Progenitor cell of endocrine pancreas (in vitro differentiated cells): ENCODE results near the gene SC5D. TPM values are rescaled to one million over a fixed set of nuclear protein-coding genes. Genes with fewer than 3 reads are reported as not detected.

Source experiments
- DNase-seq: peaks from one replicate; pipeline ENCODE4 v3.0.0; 2021; ENCODE audit warnings: low spot score; ENCODE audit not compliant: unreplicated experiment
- H3K27ac Mint-ChIP-seq: 2 replicates; pipeline ENCODE4 v1.8.0; 2021; ENCODE audit warnings: mild to moderate bottlenecking, moderate library complexity, mixed read lengths
- H3K27me3 Mint-ChIP-seq: 2 replicates; pipeline ENCODE4 v1.8.0; 2021; ENCODE audit warnings: mixed read lengths
- H3K36me3 Mint-ChIP-seq: 2 replicates; pipeline ENCODE4 v1.8.0; 2022; ENCODE audit warnings: mixed read lengths; ENCODE audit not compliant: insufficient read depth
- H3K4me1 Mint-ChIP-seq: 2 replicates; pipeline ENCODE4 v1.8.0; 2021; ENCODE audit warnings: low read depth, mixed read lengths
- H3K4me3 Mint-ChIP-seq: 2 replicates; pipeline ENCODE4 v1.8.0; 2021; ENCODE audit warnings: low read depth, mild to moderate bottlenecking, moderate library complexity, mixed read lengths
- H3K9me3 Mint-ChIP-seq: 2 replicates; pipeline ENCODE4 v1.8.0; 2021; ENCODE audit warnings: low read depth, mixed read lengths
- total RNA-seq: library from RNA; stranded (reverse); gene quantifications from 2 replicates; pipeline ENCODE4 v1.2.1, GENCODE V29; 2021
- TF ChIP-seq, protein P1 (sequence below): fragments of 200-600 bp; sonication (generic); IDR thresholded peaks from one replicate; pipeline ENCODE4 v1.5.0; 2021; ENCODE audit warnings: antibody characterized with exemption, mild to moderate bottlenecking; ENCODE audit not compliant: unreplicated experiment

SC5D gene
- total RNA-seq, 1 donor from 2014 or later: 58.7 TPM

DNA sequence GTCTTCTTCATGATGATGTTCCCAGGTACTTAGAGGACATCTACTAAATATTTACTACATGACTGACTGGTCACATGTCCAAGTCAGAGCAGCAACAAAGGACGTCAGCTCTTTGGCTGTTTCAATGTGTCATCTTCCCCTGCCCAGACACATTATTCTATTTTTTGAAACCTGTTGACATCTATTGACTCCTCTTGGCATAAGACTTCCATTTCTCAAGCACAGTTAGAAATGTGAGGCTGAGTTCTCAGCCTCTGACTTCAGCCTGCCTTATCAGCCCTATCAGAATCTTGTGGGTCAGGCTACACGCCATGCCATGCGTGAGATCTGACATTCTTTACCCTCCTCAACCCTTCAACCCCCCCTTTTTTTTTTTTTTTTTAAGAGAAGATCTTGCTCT lies 63.8 kb downstream of the SC5D start:
- Mint-ChIP-seq H3K4me1 (peaks cover 3% of the 10 kb centered on the region), H3K27ac (no peak overlapping the region), H3K4me3 (no peak overlapping the region), H3K27me3 (peaks cover 3% of the 10 kb centered on the region), H3K36me3 (no peaks in the 10 kb centered on the region), H3K9me3 (no peaks in the 10 kb centered on the region)
- TF ChIP-seq, protein P1, sequence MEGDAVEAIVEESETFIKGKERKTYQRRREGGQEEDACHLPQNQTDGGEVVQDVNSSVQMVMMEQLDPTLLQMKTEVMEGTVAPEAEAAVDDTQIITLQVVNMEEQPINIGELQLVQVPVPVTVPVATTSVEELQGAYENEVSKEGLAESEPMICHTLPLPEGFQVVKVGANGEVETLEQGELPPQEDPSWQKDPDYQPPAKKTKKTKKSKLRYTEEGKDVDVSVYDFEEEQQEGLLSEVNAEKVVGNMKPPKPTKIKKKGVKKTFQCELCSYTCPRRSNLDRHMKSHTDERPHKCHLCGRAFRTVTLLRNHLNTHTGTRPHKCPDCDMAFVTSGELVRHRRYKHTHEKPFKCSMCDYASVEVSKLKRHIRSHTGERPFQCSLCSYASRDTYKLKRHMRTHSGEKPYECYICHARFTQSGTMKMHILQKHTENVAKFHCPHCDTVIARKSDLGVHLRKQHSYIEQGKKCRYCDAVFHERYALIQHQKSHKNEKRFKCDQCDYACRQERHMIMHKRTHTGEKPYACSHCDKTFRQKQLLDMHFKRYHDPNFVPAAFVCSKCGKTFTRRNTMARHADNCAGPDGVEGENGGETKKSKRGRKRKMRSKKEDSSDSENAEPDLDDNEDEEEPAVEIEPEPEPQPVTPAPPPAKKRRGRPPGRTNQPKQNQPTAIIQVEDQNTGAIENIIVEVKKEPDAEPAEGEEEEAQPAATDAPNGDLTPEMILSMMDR: no peak
- DNase-seq: no peak

Other genes starting within 250 kb of the SC5D start
- gene TECTA, start 191.5 kb upstream of the SC5D start, total RNA-seq: 2.0 and 2.3 TPM in 2 replicates
- 30.9 and 31.8 TPM in 2 replicates for gene SORL1, start 159.5 kb downstream of the SC5D start, total RNA-seq